GM18861 (cell line): ENCODE data around the gene PRSS23.

ENCODE experiments used
- ATAC-seq: cut with Tn5 transposase; IDR thresholded peaks from one replicate; pipeline ENCODE4 v1.9.1; 2021; ENCODE audit not compliant: unreplicated experiment

The PRSS23 gene

GRCh38 chr11:86790195-86790725, 10.1 kb upstream of the PRSS23 start:
- no peak for ATAC-seq

GRCh38 chr11:86790867-86791849, 9.2 kb upstream of the PRSS23 start:
- no peak for ATAC-seq

- ATAC-seq = no peak
Measured at GRCh38 chr11:86792150-86792549, 8.2 kb upstream of the PRSS23 start.

- ATAC-seq = no peak
Measured at GRCh38 chr11:86793307-86793706, 7.0 kb upstream of the PRSS23 start.

GRCh38 chr11:86795511-86795910, 4.8 kb upstream of the PRSS23 start:
- no peak for ATAC-seq

GRCh38 chr11:86795949-86796348, 4.4 kb upstream of the PRSS23 start:
- no peak for ATAC-seq

- ATAC-seq = no peak
Measured at GRCh38 chr11:86797133-86797532, 3.2 kb upstream of the PRSS23 start.

GRCh38 chr11:86798988-86799387, 1.4 kb upstream of the PRSS23 start:
- no peak for ATAC-seq

- ATAC-seq = no peak
Measured at GRCh38 chr11:86799680-86800075, 664 bp upstream of the PRSS23 start.

GRCh38 chr11:86800960-86801272, 574 bp downstream of the PRSS23 start:
- no peak for ATAC-seq

GRCh38 chr11:86801364-86801763, 1.0 kb downstream of the PRSS23 start:
- ATAC-seq = no peak

GRCh38 chr11:86802146-86802545, 1.8 kb downstream of the PRSS23 start:
- no peak for ATAC-seq

- ATAC-seq = no peak
Measured at GRCh38 chr11:86802601-86803051, 2.3 kb downstream of the PRSS23 start.

GRCh38 chr11:86803136-86804045, 3.0 kb downstream of the PRSS23 start:
- ATAC-seq = no peak

GRCh38 chr11:86804951-86805350, 4.6 kb downstream of the PRSS23 start:
- no peak for ATAC-seq

GRCh38 chr11:86805873-86806310, 5.5 kb downstream of the PRSS23 start:
- peak; percentile 75 for ATAC-seq

GRCh38 chr11:86806903-86807302, 6.6 kb downstream of the PRSS23 start:
- ATAC-seq = no peak

GRCh38 chr11:86807360-86807759, 7.0 kb downstream of the PRSS23 start:
- no peak for ATAC-seq

- ATAC-seq = no peak
Measured at GRCh38 chr11:86809561-86809960, 9.2 kb downstream of the PRSS23 start.

GRCh38 chr11:86810288-86810687, 9.9 kb downstream of the PRSS23 start:
- no peak for ATAC-seq

- ATAC-seq = no peak
Measured at GRCh38 chr11:86811637-86812321, 11.4 kb downstream of the PRSS23 start.
